ENCODE data around the gene HIGD2A.

The HIGD2A gene

GRCh38 chr5:176415952-176416924 is 27.7 kb downstream of the HIGD2A start, which contains the start of gene CLTB:
Gene CLTB (minus strand): TSS chr5:176416539. CDS start chr5:176416363, 176 bp downstream.
- DNase-seq (ENCODE audit: low read depth): no peak

GRCh38 chr5:176416965-176417364 is 28.4 kb downstream of the HIGD2A start:
- no peak for DNase-seq (ENCODE audit: low read depth)

GRCh38 chr5:176418251-176418650 is 29.7 kb downstream of the HIGD2A start:
- no peak for DNase-seq (ENCODE audit: low read depth)

GRCh38 chr5:176420086-176420485 is 31.5 kb downstream of the HIGD2A start:
- DNase-seq (ENCODE audit: low read depth): no peak

GRCh38 chr5:176420972-176421544 is 32.5 kb downstream of the HIGD2A start:
- DNase-seq (ENCODE audit: low read depth): no peak

GRCh38 chr5:176424181-176424580 is 35.6 kb downstream of the HIGD2A start:
- no peak for DNase-seq (ENCODE audit: low read depth)

GRCh38 chr5:176425138-176425537 is 36.6 kb downstream of the HIGD2A start:
- peak; percentile 28 for DNase-seq (ENCODE audit: low read depth)

- no peak for DNase-seq (ENCODE audit: low read depth)
Measured at GRCh38 chr5:176425791-176426190, 37.2 kb downstream of the HIGD2A start.

- DNase-seq (ENCODE audit: low read depth): no peak
Measured at GRCh38 chr5:176426876-176427275, 38.3 kb downstream of the HIGD2A start.

GRCh38 chr5:176427971-176428370 is 39.4 kb downstream of the HIGD2A start:
- no peak for DNase-seq (ENCODE audit: low read depth)

GRCh38 chr5:176429972-176430371 is 41.4 kb downstream of the HIGD2A start:
- no peak for DNase-seq (ENCODE audit: low read depth)

- no peak for DNase-seq (ENCODE audit: low read depth)
Measured at GRCh38 chr5:176432707-176433106, 44.2 kb downstream of the HIGD2A start.

GRCh38 chr5:176436656-176437055 is 48.1 kb downstream of the HIGD2A start:
- DNase-seq (ENCODE audit: low read depth): peak; percentile 42

GRCh38 chr5:176438959-176439757 is 50.6 kb downstream of the HIGD2A start:
- peak; percentile 65 for DNase-seq (ENCODE audit: low read depth)

Data from non-pigmented ciliary epithelial cell (primary cell).